Psoas muscle (tissue), 8 donors: Measurements from ENCODE around the gene ADCY1. TPM values are rescaled to one million over a fixed set of nuclear protein-coding genes. Genes with fewer than 3 reads are reported as not detected.

Source experiments
- ATAC-seq, 4 donors: fragments of 200-7000 bp; cut with Tn5 transposase; one replicate each; pipeline ENCODE4 v1.9.1; 2020; ENCODE audit warnings: moderate library complexity in 3 of 4, mild to moderate bottlenecking in 2 of 4
- DNase-seq, 2 donors: peaks; one replicate each; pipeline ENCODE4 v3.0.0-alpha.2; 2020
- H3K27ac ChIP-seq: fragments of 200-600 bp; one replicate; pipeline ENCODE4 v1.8.0; 2022
- H3K27me3 ChIP-seq, 3 donors: fragments of 200-600 bp in 1 of 3; one replicate each; pipeline versions ENCODE4 v1.6.1 to v1.8.0; 2013 to 2022; ENCODE audit warnings: low read length in 2 of 3, mild to moderate bottlenecking in 2 of 3, moderate library complexity in 1 of 3; ENCODE audit not compliant: insufficient read depth in 3 of 3
- H3K36me3 ChIP-seq, 2 donors: fragments of 200-600 bp in 1 of 2; one replicate each; pipeline versions ENCODE4 v1.6.1 to v1.8.0; 2013 to 2022; ENCODE audit warnings: low read depth in 1 of 2, mild to moderate bottlenecking in 1 of 2, moderate library complexity in 1 of 2; ENCODE audit not compliant: insufficient read depth in 1 of 2
- H3K4me1 ChIP-seq: fragments of 200-600 bp; one replicate; pipeline ENCODE4 v1.8.0; 2022
- H3K4me3 ChIP-seq: fragments of 200-600 bp; one replicate; pipeline ENCODE4 v1.8.0; 2022; ENCODE audit warnings: mild to moderate bottlenecking
- H3K9me3 ChIP-seq: fragments of 200-600 bp; one replicate; pipeline ENCODE4 v1.8.0; 2022
- CTCF ChIP-seq: fragments of 200-600 bp; IDR thresholded peaks from one replicate; pipeline ENCODE4 v1.8.0; 2022; ENCODE audit warnings: antibody characterized with exemption
- WGBS, 3 donors: extraction: QIAGEN DNeasy Blood & Tissue Kit; methylation state at CpG; one replicate each; pipeline versions ENCODE4 v1.1.6 to v1.1.7; 2013; 5-methylcytosine and 5-hydroxymethylcytosine counted together
- intact Hi-C, 2 donors: fragments of 100-400 bp; cut with DNase I; formaldehyde crosslinking; loops; one replicate each; pipeline versions ENCODE4 v1.11.0 to v1.14.2; 2022
- polyA plus RNA-seq, 3 donors: library from polyadenylated mRNA; stranded (reverse); fragments of 200-250 nt; gene quantifications; one replicate each; pipeline ENCODE4 v1.2.3, GENCODE V29; 2013
- total RNA-seq, 4 donors: library from RNA; stranded (reverse); fragmentation: NEBNext Ultra II Directional in 2 of 4; extraction: Animal tissue kit (Norgen Biotek cat#: 25700) in 2 of 4; gene quantifications; one replicate each; pipeline versions ENCODE4 v1.2.1 to v1.2.4, GENCODE V29; 2021 to 2023
- donor health status: healthy with polysubstance abuse.
- donor health status: DM: no; HTN: no; CAD: no; lungs with moderate emphysema.
- donor health status: Bipolar disorder and iron deficiency.
- donor health status: healthy.
- donor health status: DM: yes; HTN: yes; CAD: no.
- donor health status: DM: no; HTN: no; CAD: no.
- donor health status: DM: no; HTN: no; CAD: no.
- donor health status: DM: yes; HTN: yes; CAD: no.

The ADCY1 gene
- total and polyA plus RNA-seq, 7 donors: 1.3 to 4.3 (median 2.2) TPM

- Histone ChIP-seq H3K27me3 (no peaks in the 10 kb centered on the region), H3K4me1 (no peaks in the 10 kb centered on the region), H3K36me3 (no peaks in the 10 kb centered on the region), H3K9me3 (no peaks in the 10 kb centered on the region), H3K4me3 (no peak overlapping the region), H3K27ac (no peak overlapping the region)
- no peak for TF ChIP-seq CTCF
- no peak for DNase-seq
- whole genome bisulfite sequencing, 3 donors: 83 to 87% (median 85%) methylated on average over 7 of the region's 7 CpGs
- intact Hi-C loops: no loop called here
- ATAC-seq: no peak
Measured at GRCh38 chr7:45594745-45595535, 20.8 kb downstream of the ADCY1 start.

GRCh38 chr7:45595809-45596664, 21.9 kb downstream of the ADCY1 start:
- no peak for DNase-seq
- H3K27me3 ChIP-seq: no peaks in the 10 kb centered on the region
- H3K27ac ChIP-seq: no peak overlapping the region
- no peak overlapping the region for H3K4me3 ChIP-seq
- no peaks in the 10 kb centered on the region for H3K4me1 ChIP-seq
- 89 to 92% (median 90%) methylated on average over 9 of the region's 9 CpGs for WGBS, 3 donors
- no peaks in the 10 kb centered on the region for H3K9me3 ChIP-seq
- H3K36me3 ChIP-seq: no peaks in the 10 kb centered on the region
- no peak for ATAC-seq
- intact Hi-C loops: no loop called here
- no peak for TF ChIP-seq CTCF

- H3K4me1 ChIP-seq: no peaks in the 10 kb centered on the region
- intact Hi-C loops: no loop called here
- no peak for TF ChIP-seq CTCF
- no peak overlapping the region for H3K4me3 ChIP-seq
- no peak for DNase-seq
- no peaks in the 10 kb centered on the region for H3K9me3 ChIP-seq
- 84 to 92% (median 91%) methylated on average over 7 of the region's 7 CpGs for WGBS, 3 donors
- no peak overlapping the region for H3K27ac ChIP-seq
- no peaks in the 10 kb centered on the region for H3K36me3 ChIP-seq
- no peak for ATAC-seq
- no peaks in the 10 kb centered on the region for H3K27me3 ChIP-seq
Measured at GRCh38 chr7:45596665-45597095, 22.5 kb downstream of the ADCY1 start.

- no peaks in the 10 kb centered on the region for H3K27me3 ChIP-seq
- no peak overlapping the region for H3K4me3 ChIP-seq
- H3K4me1 ChIP-seq: no peaks in the 10 kb centered on the region
- intact Hi-C loops: no loop called here
- DNase-seq (no peak), ATAC-seq (no peak)
- H3K36me3 ChIP-seq: no peaks in the 10 kb centered on the region
- no peaks in the 10 kb centered on the region for H3K9me3 ChIP-seq
- WGBS, 3 donors: 76 to 91% (median 80%) methylated on average over 9 of the region's 9 CpGs
- no peak overlapping the region for H3K27ac ChIP-seq
- no peak for TF ChIP-seq CTCF
Measured at GRCh38 chr7:45597286-45597984, 23.3 kb downstream of the ADCY1 start.
